Endothelial cell of umbilical vein (primary cell): ENCODE measurements around the gene STAT4. TPM values are rescaled to one million over a fixed set of nuclear protein-coding genes. Genes with fewer than 3 reads are reported as not detected.

Source experiments
- BruUV-seq: library from RNA; stranded (reverse); fragments of 400-500 nt; replicated peaks from 2 replicates; lab custom pipeline; 2021; lab: Mats Ljungman, UMichigan
- CTCF ChIA-PET: fragments of 300-600, 350-600 bp; sonication (Branson Sonifier 250); formaldehyde crosslinking; loops from one replicate; lab custom pipeline; 2021; ENCODE audit warnings: antibody characterized with exemption, inconsistent platforms; lab: Charles Lee
- POLR2A ChIA-PET: fragments of 300-600, 350-600 bp; sonication (Branson Sonifier 250); formaldehyde crosslinking; loops from one replicate; lab custom pipeline; 2021; ENCODE audit warnings: antibody characterized with exemption, inconsistent platforms; lab: Charles Lee
- DNase-seq: peaks from one replicate; pipeline ENCODE4 v3.0.0-alpha.2; 2011; ENCODE audit warnings: low read depth, low spot score
- FAIRE-seq: peaks from 2 replicates; lab custom pipeline; 2011; peaks lifted over from hg19 to GRCh38; lab: Jason Lieb, UNC
- H2AFZ ChIP-seq: 2 replicates; pipeline ENCODE4 v1.6.0; 2012; ENCODE audit warnings: low read depth, low read length, control low read depth, inconsistent platforms
- H3K27ac ChIP-seq: 2 replicates; pipeline ENCODE4 v1.5.1; 2011; ENCODE audit warnings: low read depth, mild to moderate bottlenecking, control low read depth, low read length, moderate library complexity; ENCODE audit not compliant: insufficient read depth
- H3K27me3 ChIP-seq, 2 experiments: 2 replicates each; pipeline versions ENCODE4 v1.6.0 to v1.6.1; 2011; ENCODE audit warnings: low read length in 2 of 2, mixed read lengths in 1 of 2; ENCODE audit not compliant: control insufficient read depth in 2 of 2, insufficient read depth in 2 of 2
- H3K36me3 ChIP-seq, 2 experiments: 2 replicates in 1 of 2; 3 replicates in 1 of 2; pipeline ENCODE4 v1.5.1; 2011; ENCODE audit warnings: low read length in 2 of 2, mild to moderate bottlenecking in 1 of 2, moderate library complexity in 1 of 2; ENCODE audit not compliant: control insufficient read depth in 2 of 2, insufficient read depth in 2 of 2; ENCODE audit errors: extremely low read depth in 1 of 2
- H3K4me1 ChIP-seq: 3 replicates; pipeline ENCODE4 v1.5.1; 2011; ENCODE audit warnings: mild to moderate bottlenecking, low read length; ENCODE audit not compliant: control insufficient read depth, insufficient read depth; ENCODE audit errors: extremely low read depth
- H3K4me2 ChIP-seq: 2 replicates; pipeline ENCODE4 v1.6.1; 2011; ENCODE audit warnings: low read length, control low read depth, mixed read lengths; ENCODE audit not compliant: insufficient read depth
- H3K4me3 ChIP-seq, 3 experiments: fragments of 200-600 bp in 1 of 3; sonication (generic), shearing (Covaris generic) in 1 of 3; replicated peaks in 1 of 3; 2 replicates each; pipeline ENCODE4 v1.5.1; 2011 to 2016; ENCODE audit warnings: control low read depth in 3 of 3, low read length in 3 of 3, mild to moderate bottlenecking in 2 of 3, inconsistent platforms in 1 of 3, low read depth in 1 of 3, moderate library complexity in 1 of 3; ENCODE audit not compliant: insufficient read depth in 1 of 3
- H3K79me2 ChIP-seq: 2 replicates; pipeline ENCODE4 v1.6.0; 2012; ENCODE audit warnings: low read length, inconsistent platforms; ENCODE audit not compliant: control insufficient read depth, insufficient read depth
- H3K9ac ChIP-seq: replicated peaks from 2 replicates; pipeline ENCODE3; 2011; ENCODE audit warnings: low read length, control low read depth; ENCODE audit not compliant: insufficient read depth; ENCODE audit errors: extremely low read depth
- H3K9me1 ChIP-seq: replicated peaks from 3 replicates; pipeline ENCODE4 v1.6.0; 2011; ENCODE audit warnings: mild to moderate bottlenecking, low read length; ENCODE audit not compliant: control insufficient read depth, insufficient read depth; ENCODE audit errors: extremely low read depth
- H3K9me3 ChIP-seq: replicated peaks from 2 replicates; pipeline ENCODE4 v1.5.1; 2012; ENCODE audit warnings: low read length, inconsistent platforms; ENCODE audit not compliant: control insufficient read depth, insufficient read depth
- H4K20me1 ChIP-seq: replicated peaks from 2 replicates; pipeline ENCODE3; 2011; ENCODE audit warnings: mild to moderate bottlenecking, low read length; ENCODE audit not compliant: control insufficient read depth, insufficient read depth; ENCODE audit errors: extremely low read depth
- EZH2 ChIP-seq: IDR thresholded peaks from 2 replicates; pipeline ENCODE4 v1.6.1; 2012; ENCODE audit warnings: borderline replicate concordance, low read depth, mild to moderate bottlenecking, moderate library complexity, low read length, inconsistent platforms; ENCODE audit not compliant: severe bottlenecking
- FOS ChIP-seq: IDR thresholded peaks from 2 replicates; pipeline ENCODE4 v1.6.1; 2011; ENCODE audit warnings: mild to moderate bottlenecking, low read length, moderate library complexity, borderline replicate concordance; ENCODE audit not compliant: insufficient read depth
- GATA2 ChIP-seq: IDR thresholded peaks from 2 replicates; pipeline ENCODE4 v1.7.0; 2011; ENCODE audit warnings: low read depth, mild to moderate bottlenecking, moderate library complexity, mixed read lengths, low read length; ENCODE audit not compliant: insufficient read length, insufficient read depth
- JUN ChIP-seq: IDR thresholded peaks from 2 replicates; pipeline ENCODE4 v1.6.1; 2011; ENCODE audit warnings: borderline replicate concordance, low read depth; ENCODE audit not compliant: insufficient read length, insufficient read depth
- MYC ChIP-seq: IDR thresholded peaks from one replicate; pipeline ENCODE4 v1.6.1; 2011; ENCODE audit warnings: mild to moderate bottlenecking, low read depth, low read length
- POLR2A ChIP-seq: IDR thresholded peaks from 2 replicates; pipeline ENCODE4 v1.6.1; 2012; ENCODE audit warnings: low read depth, mild to moderate bottlenecking, control low read depth, low read length
- POLR2AphosphoS5 ChIP-seq: IDR thresholded peaks from 2 replicates; pipeline ENCODE4 v1.6.1; 2012; ENCODE audit warnings: low read depth, mild to moderate bottlenecking, control low read depth, low read length, moderate library complexity; ENCODE audit not compliant: insufficient read depth
- dilution Hi-C: fragments of 300-500 bp; cut with MboI; formaldehyde crosslinking; loops from one replicate; pipeline ENCODE4 v1.15.0; 2019; ENCODE audit warnings: low sequenced_read_pairs; ENCODE audit not compliant: extremely low pct_ligation_motif_present
- intact Hi-C: fragments of 100-400 bp; cut with micrococcal nuclease; formaldehyde crosslinking; loops from one replicate; pipeline ENCODE4 v1.10.0; 2022
- polyA plus RNA-seq, 4 experiments: library from polyadenylated mRNA; depleted of rRNA in 3 of 4; stranded (reverse) in 3 of 4; unstranded in 1 of 4; fragments of >200 nt; gene quantifications; 2 replicates each; pipeline versions ENCODE4 v1.2.1 to v1.2.3, GENCODE V29; 2011 to 2012; ENCODE audit warnings: missing spikeins in 1 of 4
- total RNA-seq: library from RNA; stranded (reverse); gene quantifications from 2 replicates; pipeline ENCODE4 v1.2.3, GENCODE V29; 2021
- TF ChIP-seq, protein P1 (sequence below), 2 donors: IDR thresholded peaks; 1 replicate in 1 of 2; 2 replicates in 1 of 2; pipeline ENCODE4 v1.5.1; 2011; ENCODE audit warnings: low read length in 2 of 2, mild to moderate bottlenecking in 2 of 2, moderate library complexity in 2 of 2, control low read depth in 1 of 2, inconsistent platforms in 1 of 2, low read depth in 1 of 2; ENCODE audit not compliant: insufficient read depth in 1 of 2; ENCODE audit errors: extremely low read depth in 1 of 2
- TF ChIP-seq, protein P2 (sequence below): IDR thresholded peaks from 2 replicates; pipeline ENCODE4 v1.6.1; 2011; ENCODE audit not compliant: insufficient read depth, insufficient read length

The STAT4 gene
- total and polyA plus RNA-seq, 2 donors (not counting 3 experiments of a cell fraction or from before 2014, with no cell fraction given): 0.46 to 1.2 TPM

DNA sequence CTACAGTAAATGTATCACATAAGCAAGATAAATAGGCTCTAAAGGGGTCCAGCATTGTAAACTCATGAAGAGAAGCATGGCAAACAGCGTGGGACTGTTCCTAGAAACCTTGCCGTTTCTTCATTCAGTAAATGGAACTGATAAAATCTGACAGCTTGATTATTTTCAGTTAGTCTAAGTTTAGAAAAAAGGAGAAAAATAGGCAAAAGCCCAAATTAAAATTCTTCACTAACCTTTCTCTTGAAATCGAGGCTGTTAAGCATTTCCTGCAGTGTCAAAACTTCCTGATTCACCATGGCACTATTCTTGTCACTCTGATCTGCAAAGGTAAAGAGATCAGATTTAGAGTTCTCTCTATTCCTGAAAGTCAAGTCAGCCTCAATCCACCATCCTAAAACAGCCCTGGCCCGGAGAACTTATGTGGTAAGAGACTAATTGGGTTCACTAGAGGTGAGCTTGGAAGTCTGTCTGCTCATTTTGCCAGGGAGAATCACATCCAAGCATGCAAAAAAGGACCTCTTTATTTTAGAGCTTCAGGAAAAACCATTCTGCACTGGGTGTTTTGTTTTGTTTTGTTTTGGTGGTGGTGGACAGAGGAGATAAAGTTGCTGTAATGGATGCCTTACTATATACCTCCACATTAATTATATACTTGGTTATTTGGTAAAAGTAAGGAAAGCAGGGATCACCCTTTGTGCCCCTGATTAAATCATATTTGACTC lies 84.4 kb downstream of the STAT4 start:
- Histone ChIP-seq H3K4me3 (no peak overlapping the region), H3K9ac (no peak overlapping the region), H3K27me3 (peaks cover 0 to 2% of the 10 kb centered on the region in 2 experiments), H3K9me3 (no peaks in the 10 kb centered on the region), H3K4me1 (no peaks in the 10 kb centered on the region), H4K20me1 (no peaks in the 10 kb centered on the region), H3K27ac (no peak overlapping the region), H3K9me1 (no peaks in the 10 kb centered on the region), H3K4me2 (no peak overlapping the region), H3K79me2 (no peaks in the 10 kb centered on the region), H2AFZ (no peak overlapping the region), H3K36me3 (no peaks in the 10 kb centered on the region)
- BruUV-seq: no TSS peak
- intact Hi-C loops (no loop called here), dilution Hi-C loops (no loop called here)
- ChIA-PET CTCF (interaction anchor here (6.0 kb wide), 1 partner anchor 15 kb away, joined by 49 read pairs; no protein-coding TSS in a partner anchor), POLR2A (no interaction called here)
- FAIRE-seq: no peak
- TF ChIP-seq MYC (no peak), POLR2AphosphoS5 (no peak), POLR2A (no peak), EZH2 (no peak), FOS (no peak), JUN (no peak)
- no peak for DNase-seq

DNA sequence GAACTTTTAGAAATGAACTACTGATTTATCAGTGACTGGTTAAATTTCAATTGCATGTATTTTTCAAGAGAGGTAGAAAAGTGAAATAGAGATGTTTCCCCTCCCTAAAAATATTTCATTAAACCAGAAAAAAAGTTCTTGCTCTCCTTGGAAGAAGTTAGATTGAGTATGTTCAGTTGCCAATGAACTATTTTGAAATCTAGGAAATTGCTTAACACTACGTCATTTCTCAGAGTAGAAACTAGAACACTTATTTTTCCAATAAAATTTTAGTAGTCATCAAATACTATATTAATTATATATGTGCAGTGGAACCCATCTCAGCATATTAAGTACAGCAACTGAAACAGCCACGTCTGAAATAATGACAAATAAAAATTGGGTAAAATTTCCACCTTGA lies 85.0 kb downstream of the STAT4 start:
- H3K4me1 ChIP-seq: no peaks in the 10 kb centered on the region
- peaks cover 0 to 2% of the 10 kb centered on the region in 2 experiments for H3K27me3 ChIP-seq
- no TSS peak for BruUV-seq
- ChIA-PET CTCF (interaction anchor here (6.0 kb wide), 1 partner anchor 15 kb away, joined by 49 read pairs; no protein-coding TSS in a partner anchor), POLR2A (no interaction called here)
- no peaks in the 10 kb centered on the region for H3K9me1 ChIP-seq
- intact Hi-C loops: no loop called here
- no peaks in the 10 kb centered on the region for H4K20me1 ChIP-seq
- DNase-seq (no peak), FAIRE-seq (no peak)
- no peaks in the 10 kb centered on the region for H3K36me3 ChIP-seq
- no peak overlapping the region for H3K9ac ChIP-seq
- no peaks in the 10 kb centered on the region for H3K79me2 ChIP-seq
- dilution Hi-C loops: no loop called here
- no peaks in the 10 kb centered on the region for H3K9me3 ChIP-seq
- TF ChIP-seq, protein P1, sequence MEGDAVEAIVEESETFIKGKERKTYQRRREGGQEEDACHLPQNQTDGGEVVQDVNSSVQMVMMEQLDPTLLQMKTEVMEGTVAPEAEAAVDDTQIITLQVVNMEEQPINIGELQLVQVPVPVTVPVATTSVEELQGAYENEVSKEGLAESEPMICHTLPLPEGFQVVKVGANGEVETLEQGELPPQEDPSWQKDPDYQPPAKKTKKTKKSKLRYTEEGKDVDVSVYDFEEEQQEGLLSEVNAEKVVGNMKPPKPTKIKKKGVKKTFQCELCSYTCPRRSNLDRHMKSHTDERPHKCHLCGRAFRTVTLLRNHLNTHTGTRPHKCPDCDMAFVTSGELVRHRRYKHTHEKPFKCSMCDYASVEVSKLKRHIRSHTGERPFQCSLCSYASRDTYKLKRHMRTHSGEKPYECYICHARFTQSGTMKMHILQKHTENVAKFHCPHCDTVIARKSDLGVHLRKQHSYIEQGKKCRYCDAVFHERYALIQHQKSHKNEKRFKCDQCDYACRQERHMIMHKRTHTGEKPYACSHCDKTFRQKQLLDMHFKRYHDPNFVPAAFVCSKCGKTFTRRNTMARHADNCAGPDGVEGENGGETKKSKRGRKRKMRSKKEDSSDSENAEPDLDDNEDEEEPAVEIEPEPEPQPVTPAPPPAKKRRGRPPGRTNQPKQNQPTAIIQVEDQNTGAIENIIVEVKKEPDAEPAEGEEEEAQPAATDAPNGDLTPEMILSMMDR (IDR thresholded peaks at IDR 0.05; ENCODE audit: extremely low read depth in 1 of 2, insufficient read depth in 1 of 2, low read depth in 1 of 2, low read length in 2 of 2): no peak
- TF ChIP-seq POLR2AphosphoS5 (no peak), EZH2 (no peak), MYC (no peak), JUN (no peak), GATA2 (no peak), POLR2A (no peak), FOS (no peak)
- TF ChIP-seq, protein P2, sequence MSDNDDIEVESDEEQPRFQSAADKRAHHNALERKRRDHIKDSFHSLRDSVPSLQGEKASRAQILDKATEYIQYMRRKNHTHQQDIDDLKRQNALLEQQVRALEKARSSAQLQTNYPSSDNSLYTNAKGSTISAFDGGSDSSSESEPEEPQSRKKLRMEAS: no peak
- H3K4me2 ChIP-seq: no peak overlapping the region
- no peak overlapping the region for H3K27ac ChIP-seq
- H2AFZ ChIP-seq: no peak overlapping the region
- no peak overlapping the region for H3K4me3 ChIP-seq
